ENCODE data around the gene CORO7. TPM values are rescaled to one million over a fixed set of nuclear protein-coding genes. Genes with fewer than 3 reads are reported as not detected.

CORO7 gene
- polyA plus RNA-seq, 1 donor from 2014 or later, result 57.6 TPM

DNA sequence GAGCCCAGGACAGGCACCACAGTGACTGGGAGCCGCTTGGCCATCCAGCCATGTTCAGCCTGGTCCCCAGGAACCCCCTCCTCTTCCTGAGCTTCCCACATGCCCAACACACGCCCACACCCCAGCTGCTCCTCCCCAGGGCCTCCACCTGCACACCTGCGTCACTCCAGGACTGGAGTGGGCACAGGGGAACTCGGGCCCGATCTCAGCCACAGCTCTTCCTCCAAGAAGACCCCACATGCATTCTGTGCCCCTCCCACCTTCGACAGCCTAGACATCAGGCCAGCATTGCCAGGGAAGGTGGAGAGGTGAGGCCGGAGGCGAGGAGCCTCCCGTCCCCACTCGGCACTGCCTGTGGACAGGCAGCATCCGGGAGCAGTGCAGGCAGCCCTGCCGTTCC lies 50.8 kb downstream of the CORO7 start:
- Histone ChIP-seq H3K27ac (ENCODE audit: low read length) (no peak overlapping the region), H3K27me3 (ENCODE audit: insufficient read depth, low read depth, low read length) (no peaks in the 10 kb centered on the region), H3F3A (ENCODE audit: insufficient read depth, low read length, poor library complexity, severe bottlenecking) (no peaks in the 10 kb centered on the region), H3K4me2 (ENCODE audit: low read length) (no peak overlapping the region), H3K9me2 (ENCODE audit: insufficient read depth, low read length) (no peaks in the 10 kb centered on the region), H3K9me3 (ENCODE audit: low read length) (no peaks in the 10 kb centered on the region), H3K9ac (ENCODE audit: low read length) (no peak overlapping the region), H4K20me1 (ENCODE audit: insufficient read depth) (no peaks in the 10 kb centered on the region), H3K36me3 (ENCODE audit: insufficient read depth, low read length) (no peaks in the 10 kb centered on the region), H2AFZ (ENCODE audit: low read depth, low read length) (no peak overlapping the region), H3K79me2 (replicated peaks; ENCODE audit: insufficient read depth, low read length) (no peaks in the 10 kb centered on the region), H3K4me3 (ENCODE audit: low read length) (no peak overlapping the region)
- TF ChIP-seq POLR2AphosphoS5 (IDR thresholded peaks at IDR 0.05), result no peak

DNA sequence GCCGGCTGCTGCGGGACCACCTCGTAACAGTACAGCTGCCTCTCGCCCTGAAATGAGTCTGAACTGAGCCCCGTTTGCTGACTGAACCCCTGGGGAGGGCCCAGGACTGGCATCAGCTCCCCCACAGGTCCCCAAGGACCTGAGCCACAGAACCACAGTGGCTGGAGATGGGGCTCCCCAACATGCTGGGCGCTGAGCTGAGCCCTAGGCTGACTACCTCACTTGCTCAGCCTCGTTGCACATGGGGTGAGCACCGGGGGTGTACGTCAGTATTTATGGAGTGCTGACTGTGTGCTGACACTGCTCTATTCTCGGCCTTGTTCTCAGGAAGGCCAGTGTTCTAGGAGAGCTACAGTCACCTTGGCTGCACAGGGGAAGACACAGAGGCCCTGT lies 51.4 kb downstream of the CORO7 start:
- Histone ChIP-seq H3K9me3 (ENCODE audit: low read length) (no peaks in the 10 kb centered on the region), H3F3A (ENCODE audit: insufficient read depth, low read length, poor library complexity, severe bottlenecking) (no peaks in the 10 kb centered on the region), H3K4me3 (ENCODE audit: low read length) (no peak overlapping the region), H3K79me2 (replicated peaks; ENCODE audit: insufficient read depth, low read length) (no peaks in the 10 kb centered on the region), H3K9ac (ENCODE audit: low read length) (no peak overlapping the region), H3K27me3 (ENCODE audit: insufficient read depth, low read depth, low read length) (no peaks in the 10 kb centered on the region), H3K36me3 (ENCODE audit: insufficient read depth, low read length) (no peaks in the 10 kb centered on the region), H3K9me2 (ENCODE audit: insufficient read depth, low read length) (no peaks in the 10 kb centered on the region), H4K20me1 (ENCODE audit: insufficient read depth) (no peaks in the 10 kb centered on the region), H3K4me2 (ENCODE audit: low read length) (no peak overlapping the region), H2AFZ (ENCODE audit: low read depth, low read length) (no peak overlapping the region), H3K27ac (ENCODE audit: low read length) (no peak overlapping the region)
- no peak for TF ChIP-seq MXI1 (conservative IDR thresholded peaks at IDR 0.05; ENCODE audit: poor library complexity, severe bottlenecking)
- TF ChIP-seq RAD21 (conservative IDR thresholded peaks at IDR 0.05), result no peak
- TF ChIP-seq, protein P1, sequence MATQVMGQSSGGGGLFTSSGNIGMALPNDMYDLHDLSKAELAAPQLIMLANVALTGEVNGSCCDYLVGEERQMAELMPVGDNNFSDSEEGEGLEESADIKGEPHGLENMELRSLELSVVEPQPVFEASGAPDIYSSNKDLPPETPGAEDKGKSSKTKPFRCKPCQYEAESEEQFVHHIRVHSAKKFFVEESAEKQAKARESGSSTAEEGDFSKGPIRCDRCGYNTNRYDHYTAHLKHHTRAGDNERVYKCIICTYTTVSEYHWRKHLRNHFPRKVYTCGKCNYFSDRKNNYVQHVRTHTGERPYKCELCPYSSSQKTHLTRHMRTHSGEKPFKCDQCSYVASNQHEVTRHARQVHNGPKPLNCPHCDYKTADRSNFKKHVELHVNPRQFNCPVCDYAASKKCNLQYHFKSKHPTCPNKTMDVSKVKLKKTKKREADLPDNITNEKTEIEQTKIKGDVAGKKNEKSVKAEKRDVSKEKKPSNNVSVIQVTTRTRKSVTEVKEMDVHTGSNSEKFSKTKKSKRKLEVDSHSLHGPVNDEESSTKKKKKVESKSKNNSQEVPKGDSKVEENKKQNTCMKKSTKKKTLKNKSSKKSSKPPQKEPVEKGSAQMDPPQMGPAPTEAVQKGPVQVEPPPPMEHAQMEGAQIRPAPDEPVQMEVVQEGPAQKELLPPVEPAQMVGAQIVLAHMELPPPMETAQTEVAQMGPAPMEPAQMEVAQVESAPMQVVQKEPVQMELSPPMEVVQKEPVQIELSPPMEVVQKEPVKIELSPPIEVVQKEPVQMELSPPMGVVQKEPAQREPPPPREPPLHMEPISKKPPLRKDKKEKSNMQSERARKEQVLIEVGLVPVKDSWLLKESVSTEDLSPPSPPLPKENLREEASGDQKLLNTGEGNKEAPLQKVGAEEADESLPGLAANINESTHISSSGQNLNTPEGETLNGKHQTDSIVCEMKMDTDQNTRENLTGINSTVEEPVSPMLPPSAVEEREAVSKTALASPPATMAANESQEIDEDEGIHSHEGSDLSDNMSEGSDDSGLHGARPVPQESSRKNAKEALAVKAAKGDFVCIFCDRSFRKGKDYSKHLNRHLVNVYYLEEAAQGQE (IDR thresholded peaks at IDR 0.05; ENCODE audit: borderline replicate concordance), result no peak
- no peak for TF ChIP-seq POLR2AphosphoS5 (IDR thresholded peaks at IDR 0.05)
- TF ChIP-seq SMC3 (conservative IDR thresholded peaks at IDR 0.05; ENCODE audit: poor library complexity), result no peak
- no peak for TF ChIP-seq TAF1 (IDR thresholded peaks at IDR 0.05; ENCODE audit: low read depth)
- TF ChIP-seq EP300 (conservative IDR thresholded peaks at IDR 0.05; ENCODE audit: poor library complexity, severe bottlenecking), result no peak
- TF ChIP-seq, protein P2, sequence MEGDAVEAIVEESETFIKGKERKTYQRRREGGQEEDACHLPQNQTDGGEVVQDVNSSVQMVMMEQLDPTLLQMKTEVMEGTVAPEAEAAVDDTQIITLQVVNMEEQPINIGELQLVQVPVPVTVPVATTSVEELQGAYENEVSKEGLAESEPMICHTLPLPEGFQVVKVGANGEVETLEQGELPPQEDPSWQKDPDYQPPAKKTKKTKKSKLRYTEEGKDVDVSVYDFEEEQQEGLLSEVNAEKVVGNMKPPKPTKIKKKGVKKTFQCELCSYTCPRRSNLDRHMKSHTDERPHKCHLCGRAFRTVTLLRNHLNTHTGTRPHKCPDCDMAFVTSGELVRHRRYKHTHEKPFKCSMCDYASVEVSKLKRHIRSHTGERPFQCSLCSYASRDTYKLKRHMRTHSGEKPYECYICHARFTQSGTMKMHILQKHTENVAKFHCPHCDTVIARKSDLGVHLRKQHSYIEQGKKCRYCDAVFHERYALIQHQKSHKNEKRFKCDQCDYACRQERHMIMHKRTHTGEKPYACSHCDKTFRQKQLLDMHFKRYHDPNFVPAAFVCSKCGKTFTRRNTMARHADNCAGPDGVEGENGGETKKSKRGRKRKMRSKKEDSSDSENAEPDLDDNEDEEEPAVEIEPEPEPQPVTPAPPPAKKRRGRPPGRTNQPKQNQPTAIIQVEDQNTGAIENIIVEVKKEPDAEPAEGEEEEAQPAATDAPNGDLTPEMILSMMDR (IDR thresholded peaks at IDR 0.05; ENCODE audit: poor library complexity, severe bottlenecking), result no peak
- no peak for TF ChIP-seq EZH2 (IDR thresholded peaks at IDR 0.05; ENCODE audit: borderline replicate concordance, insufficient read depth, low read length, poor library complexity, severe bottlenecking)

Measured in neural cell (in vitro differentiated cells).